ENCODE data around the gene VRK1. TPM values are rescaled to one million over a fixed set of nuclear protein-coding genes. Genes with fewer than 3 reads are reported as not detected.
A peak's percentile ranks its signal among the peaks of the same experiment; 100 is the strongest.

VRK1 gene, protein sequence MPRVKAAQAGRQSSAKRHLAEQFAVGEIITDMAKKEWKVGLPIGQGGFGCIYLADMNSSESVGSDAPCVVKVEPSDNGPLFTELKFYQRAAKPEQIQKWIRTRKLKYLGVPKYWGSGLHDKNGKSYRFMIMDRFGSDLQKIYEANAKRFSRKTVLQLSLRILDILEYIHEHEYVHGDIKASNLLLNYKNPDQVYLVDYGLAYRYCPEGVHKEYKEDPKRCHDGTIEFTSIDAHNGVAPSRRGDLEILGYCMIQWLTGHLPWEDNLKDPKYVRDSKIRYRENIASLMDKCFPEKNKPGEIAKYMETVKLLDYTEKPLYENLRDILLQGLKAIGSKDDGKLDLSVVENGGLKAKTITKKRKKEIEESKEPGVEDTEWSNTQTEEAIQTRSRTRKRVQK
- polyA plus RNA-seq (2013) = 23.9 and 24.4 TPM in 2 replicates

DNA sequence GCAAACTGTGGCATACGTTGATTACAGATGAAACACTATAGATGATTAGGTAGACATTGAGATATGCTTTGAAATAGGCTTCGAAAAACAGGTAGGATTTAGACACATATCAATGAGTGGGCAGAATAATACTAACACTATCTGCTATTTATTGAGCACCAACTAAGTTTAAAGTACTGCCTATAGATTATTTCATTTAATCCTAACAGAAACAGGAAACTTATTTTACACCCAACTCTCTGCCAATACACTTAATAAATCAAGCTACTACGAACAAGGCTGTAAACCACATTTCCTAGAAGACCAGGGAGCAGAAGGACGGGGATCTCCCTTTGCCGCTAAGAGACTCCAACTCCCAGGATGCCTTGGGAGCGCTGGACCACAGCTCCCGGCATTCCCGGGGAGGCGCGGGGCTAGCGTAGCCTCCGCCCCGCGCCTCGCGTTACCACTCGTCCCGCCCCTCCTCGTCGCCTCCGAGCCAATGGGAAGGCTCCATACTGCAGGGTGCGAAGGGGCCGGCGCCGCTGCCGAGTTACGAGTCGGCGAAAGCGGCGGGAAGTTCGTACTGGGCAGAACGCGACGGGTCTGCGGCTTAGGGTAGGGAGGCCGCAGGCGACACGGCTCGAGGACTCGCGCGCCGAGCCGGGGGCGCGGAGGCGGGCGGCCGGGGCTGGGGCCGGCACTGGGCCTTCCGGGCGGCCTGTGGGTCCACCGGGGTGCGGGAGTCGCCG lies at the start of gene VRK1:
Gene VRK1, plus strand, starts transcription at position 532 of the 731 bp plus-strand sequence. CDS start 36,090 bp downstream, outside the sequence.
- Histone ChIP-seq H3K9ac (ENCODE audit: low read length) (peak within 1 kb of the TSS; percentile 96), H2AFZ (ENCODE audit: insufficient read depth, low read length, poor library complexity) (peak within 1 kb of the TSS; percentile 38), H4K12ac (ENCODE audit: low read depth, low read length) (peak within 1 kb of the TSS; percentile 56), H4K91ac (ENCODE audit: low read depth, low read length) (peak within 1 kb of the TSS; percentile 52), H3K4ac (ENCODE audit: low read depth, low read length) (peak within 1 kb of the TSS; percentile 59), H3K36me3 (ENCODE audit: control insufficient read depth in 1 of 2, insufficient read depth in 2 of 2, low read length in 2 of 2) (no peaks in the 10 kb centered on the region), H2BK12ac (ENCODE audit: low read length) (no peak within 1 kb of the TSS), H3K79me2 (ENCODE audit: control insufficient read depth, insufficient read depth, low read length, poor library complexity) (peaks cover 6% of the 10 kb centered on the region), H3K4me1 (ENCODE audit: control insufficient read depth in 1 of 2, insufficient read depth in 2 of 2, low read length in 2 of 2) (peaks cover 0 to 3% of the 10 kb centered on the region in 2 experiments), H2BK5ac (ENCODE audit: low read depth, low read length, poor library complexity) (peak within 1 kb of the TSS; percentile 24), H3K23ac (ENCODE audit: low read length) (peak within 1 kb of the TSS; percentile 3), H4K8ac (ENCODE audit: low read depth, low read length) (peak within 1 kb of the TSS; percentile 74), H3K9me3 (ENCODE audit: insufficient read depth, low read depth, low read length) (no peaks in the 10 kb centered on the region), H2BK120ac (ENCODE audit: insufficient read depth, low read length, poor library complexity) (peak within 1 kb of the TSS; percentile 18), H2AK5ac (ENCODE audit: low read length) (no peak within 1 kb of the TSS), H3K4me3 (ENCODE audit: low read depth, low read length) (peak within 1 kb of the TSS; percentile 98), H3K4me2 (ENCODE audit: low read length) (peak within 1 kb of the TSS; percentile 99), H3K79me1 (ENCODE audit: low read length) (peaks cover 2% of the 10 kb centered on the region), H3K27me3 (ENCODE audit: insufficient read depth, low read length) (no peaks in the 10 kb centered on the region), H3K27ac (ENCODE audit: low read depth, low read length) (peak within 1 kb of the TSS; percentile 44), H3K14ac (ENCODE audit: low read length) (peak within 1 kb of the TSS; percentile 17), H3K18ac (ENCODE audit: low read length) (peak within 1 kb of the TSS; percentile 44)
- DNase-seq = peak; percentile 99
- WGBS (ENCODE audit: extremely low coverage, insufficient coverage, insufficient read length) = no CpG with 5 or more reads among the region's 57 CpGs

DNA sequence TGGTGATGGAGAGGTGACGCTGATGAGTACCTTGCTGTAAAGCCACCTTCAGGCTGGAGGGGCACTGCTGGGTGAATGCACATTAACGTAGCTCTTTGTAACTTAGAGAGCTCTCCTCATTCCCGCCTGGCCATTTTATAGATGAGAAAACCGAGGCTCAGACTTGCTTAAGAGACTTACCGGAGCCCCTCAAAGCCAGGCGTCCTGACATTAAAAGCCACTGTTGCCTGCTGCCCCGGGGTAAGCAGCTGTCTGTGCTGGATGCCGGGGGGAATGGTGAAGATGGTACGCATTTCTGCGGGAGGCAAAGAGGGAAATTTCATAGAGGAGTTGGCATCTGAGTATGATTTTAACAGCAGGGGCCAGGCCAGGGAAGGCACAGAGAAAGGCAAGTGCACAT lies 49.6 kb upstream of the VRK1 start:
- Histone ChIP-seq H3K79me2 (ENCODE audit: control insufficient read depth, insufficient read depth, low read length, poor library complexity) (no peaks in the 10 kb centered on the region), H3K4me2 (ENCODE audit: low read length) (no peak overlapping the region), H3K4me1 (ENCODE audit: control insufficient read depth in 1 of 2, insufficient read depth in 2 of 2, low read length in 2 of 2) (no peaks in the 10 kb centered on the region), H3K9ac (ENCODE audit: low read length) (no peak overlapping the region), H4K91ac (ENCODE audit: low read depth, low read length) (no peak overlapping the region), H3K27ac (ENCODE audit: low read depth, low read length) (no peak overlapping the region), H3K4me3 (ENCODE audit: low read depth, low read length) (no peak overlapping the region), H2BK5ac (ENCODE audit: low read depth, low read length, poor library complexity) (no peak overlapping the region), H2AFZ (ENCODE audit: insufficient read depth, low read length, poor library complexity) (no peak overlapping the region), H3K9me3 (ENCODE audit: insufficient read depth, low read depth, low read length) (peaks cover 4% of the 10 kb centered on the region), H3K14ac (ENCODE audit: low read length) (no peak overlapping the region), H3K36me3 (ENCODE audit: control insufficient read depth in 1 of 2, insufficient read depth in 2 of 2, low read length in 2 of 2) (no peaks in the 10 kb centered on the region), H4K8ac (ENCODE audit: low read depth, low read length) (no peak overlapping the region), H3K18ac (ENCODE audit: low read length) (no peak overlapping the region), H4K12ac (ENCODE audit: low read depth, low read length) (no peak overlapping the region), H3K23ac (ENCODE audit: low read length) (no peak overlapping the region), H3K4ac (ENCODE audit: low read depth, low read length) (no peak overlapping the region), H3K27me3 (ENCODE audit: insufficient read depth, low read length) (no peaks in the 10 kb centered on the region), H2BK120ac (ENCODE audit: insufficient read depth, low read length, poor library complexity) (no peak overlapping the region), H2BK12ac (ENCODE audit: low read length) (no peak overlapping the region), H3K79me1 (ENCODE audit: low read length) (no peaks in the 10 kb centered on the region), H2AK5ac (ENCODE audit: low read length) (no peak overlapping the region)
- DNase-seq = no peak
- no CpG with 5 or more reads among the region's 10 CpGs for WGBS (ENCODE audit: extremely low coverage, insufficient coverage, insufficient read length)

DNA sequence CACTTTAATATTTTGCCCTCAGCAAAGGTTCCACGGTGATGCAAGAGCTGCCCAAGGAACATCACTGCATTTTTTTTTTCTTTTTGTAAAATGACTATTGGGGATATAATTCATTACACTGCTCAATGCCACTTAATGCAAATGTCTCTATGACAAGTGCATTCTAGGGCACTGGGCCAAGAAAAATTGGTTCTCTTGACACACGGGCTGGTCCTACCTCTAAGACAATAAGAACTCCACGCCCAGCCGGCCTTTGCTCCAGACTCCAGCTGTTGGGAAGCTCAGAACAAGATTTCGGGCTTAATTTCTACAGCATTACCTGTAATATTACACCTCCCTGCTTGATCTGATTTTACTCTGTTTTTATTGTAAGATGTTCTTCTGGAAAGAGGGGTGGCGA lies 48.8 kb upstream of the VRK1 start:
- Histone ChIP-seq H3K36me3 (ENCODE audit: control insufficient read depth in 1 of 2, insufficient read depth in 2 of 2, low read length in 2 of 2) (no peaks in the 10 kb centered on the region), H4K8ac (ENCODE audit: low read depth, low read length) (no peak overlapping the region), H2BK5ac (ENCODE audit: low read depth, low read length, poor library complexity) (no peak overlapping the region), H3K14ac (ENCODE audit: low read length) (no peak overlapping the region), H3K18ac (ENCODE audit: low read length) (no peak overlapping the region), H2AK5ac (ENCODE audit: low read length) (no peak overlapping the region), H3K27ac (ENCODE audit: low read depth, low read length) (no peak overlapping the region), H2AFZ (ENCODE audit: insufficient read depth, low read length, poor library complexity) (no peak overlapping the region), H3K4me1 (ENCODE audit: control insufficient read depth in 1 of 2, insufficient read depth in 2 of 2, low read length in 2 of 2) (no peaks in the 10 kb centered on the region), H4K91ac (ENCODE audit: low read depth, low read length) (no peak overlapping the region), H3K79me1 (ENCODE audit: low read length) (no peaks in the 10 kb centered on the region), H3K9ac (ENCODE audit: low read length) (no peak overlapping the region), H2BK120ac (ENCODE audit: insufficient read depth, low read length, poor library complexity) (no peak overlapping the region), H2BK12ac (ENCODE audit: low read length) (no peak overlapping the region), H3K4ac (ENCODE audit: low read depth, low read length) (no peak overlapping the region), H4K12ac (ENCODE audit: low read depth, low read length) (no peak overlapping the region), H3K4me3 (ENCODE audit: low read depth, low read length) (no peak overlapping the region), H3K9me3 (ENCODE audit: insufficient read depth, low read depth, low read length) (peaks cover 4% of the 10 kb centered on the region), H3K27me3 (ENCODE audit: insufficient read depth, low read length) (no peaks in the 10 kb centered on the region), H3K79me2 (ENCODE audit: control insufficient read depth, insufficient read depth, low read length, poor library complexity) (no peaks in the 10 kb centered on the region), H3K4me2 (ENCODE audit: low read length) (no peak overlapping the region), H3K23ac (ENCODE audit: low read length) (no peak overlapping the region)
- no peak for DNase-seq
- no CpG with 5 or more reads among the region's 6 CpGs for WGBS (ENCODE audit: extremely low coverage, insufficient coverage, insufficient read length)

DNA sequence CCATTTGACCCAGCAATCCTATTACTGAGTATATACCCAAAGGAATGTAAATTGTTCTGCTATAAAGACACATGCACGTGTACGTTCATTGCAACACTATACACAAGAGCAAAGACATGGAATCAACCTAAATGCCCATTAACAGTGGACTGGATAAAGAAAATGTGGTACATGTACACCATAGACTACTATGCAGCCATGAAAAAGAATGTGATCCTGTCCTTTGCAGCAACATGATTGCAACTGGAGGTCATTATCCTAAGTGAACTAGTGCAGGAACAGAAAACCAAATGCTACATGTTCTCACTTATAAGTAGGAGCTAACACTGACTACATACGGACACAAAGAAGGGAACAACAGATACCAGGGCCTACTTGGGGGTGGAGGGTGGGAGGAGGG lies 45.7 kb upstream of the VRK1 start:
- no peak overlapping the region for H3K4me2 ChIP-seq (ENCODE audit: low read length)
- no peak overlapping the region for H3K4me3 ChIP-seq (ENCODE audit: low read depth, low read length)
- no peak overlapping the region for H2BK120ac ChIP-seq (ENCODE audit: insufficient read depth, low read length, poor library complexity)
- H3K14ac ChIP-seq (ENCODE audit: low read length) = no peak overlapping the region
- H3K4me1 ChIP-seq (ENCODE audit: control insufficient read depth in 1 of 2, insufficient read depth in 2 of 2, low read length in 2 of 2) = no peaks in the 10 kb centered on the region
- H3K18ac ChIP-seq (ENCODE audit: low read length) = no peak overlapping the region
- no peaks in the 10 kb centered on the region for H3K79me1 ChIP-seq (ENCODE audit: low read length)
- no CpG with 5 or more reads among the region's 3 CpGs for WGBS (ENCODE audit: extremely low coverage, insufficient coverage, insufficient read length)
- no peak overlapping the region for H2BK12ac ChIP-seq (ENCODE audit: low read length)
- H3K9me3 ChIP-seq (ENCODE audit: insufficient read depth, low read depth, low read length) = no peaks in the 10 kb centered on the region
- H3K27ac ChIP-seq (ENCODE audit: low read depth, low read length) = no peak overlapping the region
- no peak overlapping the region for H3K9ac ChIP-seq (ENCODE audit: low read length)
- H3K36me3 ChIP-seq (ENCODE audit: control insufficient read depth in 1 of 2, insufficient read depth in 2 of 2, low read length in 2 of 2) = no peaks in the 10 kb centered on the region
- H2BK5ac ChIP-seq (ENCODE audit: low read depth, low read length, poor library complexity) = no peak overlapping the region
- H3K23ac ChIP-seq (ENCODE audit: low read length) = no peak overlapping the region
- no peak overlapping the region for H3K4ac ChIP-seq (ENCODE audit: low read depth, low read length)
- H4K8ac ChIP-seq (ENCODE audit: low read depth, low read length) = no peak overlapping the region
- H2AFZ ChIP-seq (ENCODE audit: insufficient read depth, low read length, poor library complexity) = no peak overlapping the region
- H2AK5ac ChIP-seq (ENCODE audit: low read length) = no peak overlapping the region
- H3K27me3 ChIP-seq (ENCODE audit: insufficient read depth, low read length) = no peaks in the 10 kb centered on the region
- no peak overlapping the region for H4K91ac ChIP-seq (ENCODE audit: low read depth, low read length)
- DNase-seq = no peak
- no peak overlapping the region for H4K12ac ChIP-seq (ENCODE audit: low read depth, low read length)
- no peaks in the 10 kb centered on the region for H3K79me2 ChIP-seq (ENCODE audit: control insufficient read depth, insufficient read depth, low read length, poor library complexity)
